Measurements from ENCODE around the gene FAM174C.

DNA sequence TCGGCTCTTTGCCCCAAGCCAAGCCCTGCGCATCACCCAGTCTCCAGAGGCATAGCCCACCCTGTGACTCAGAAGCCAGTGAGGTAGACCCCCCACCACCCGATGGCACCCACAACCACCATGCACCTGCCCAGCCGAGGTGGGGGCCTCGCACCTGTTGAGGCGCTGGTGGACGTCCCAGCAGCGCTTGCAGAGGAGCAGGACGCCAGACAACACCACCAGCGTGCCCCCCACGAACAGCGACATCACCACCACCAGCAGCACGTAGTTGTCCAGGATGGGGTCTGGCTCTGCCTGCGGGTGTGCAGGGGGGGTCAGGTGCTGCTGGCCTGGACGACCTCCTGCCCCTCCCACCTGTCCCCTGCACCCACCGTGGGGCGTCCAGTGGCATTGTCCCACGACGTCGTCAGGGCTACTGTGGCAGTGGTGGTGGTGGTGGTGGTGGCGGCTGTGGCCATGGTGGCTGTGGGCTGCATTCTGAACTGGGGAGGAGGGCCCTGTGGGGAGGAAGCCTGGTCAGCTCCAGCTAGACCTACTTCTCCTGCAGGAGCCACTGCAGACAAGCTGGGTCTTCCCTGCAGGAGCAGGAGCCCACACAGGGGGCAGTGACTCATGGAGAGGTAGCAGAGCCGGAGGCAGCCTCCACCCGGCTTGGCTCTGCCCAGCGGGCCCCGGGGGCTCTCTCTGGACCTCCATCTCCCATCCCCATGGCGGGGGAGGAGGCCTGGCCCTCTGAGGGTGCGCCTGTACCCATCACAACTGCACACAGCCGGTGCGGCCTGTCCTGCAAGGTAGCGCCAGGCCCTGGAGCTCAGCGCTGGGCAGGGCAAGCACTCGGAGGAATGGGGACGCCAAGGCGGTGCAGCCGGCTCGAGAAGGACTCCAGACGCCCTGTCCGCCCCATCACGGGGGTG lies 39.4 kb upstream of the FAM174C start:
- TF ChIP-seq POLR2A (IDR thresholded peaks at IDR 0.05; ENCODE audit: low read depth, low read length) (no peak), EZH2 (IDR thresholded peaks at IDR 0.05; ENCODE audit: borderline replicate concordance, low read depth, low read length, severe bottlenecking) (no peak), CTCF (IDR thresholded peaks at IDR 0.05; ENCODE audit: extremely low read depth in 1 of 2, insufficient read depth in 1 of 2, low read depth in 1 of 2, low read length in 2 of 2) (no peak), POLR2AphosphoS5 (IDR thresholded peaks at IDR 0.05; ENCODE audit: insufficient read depth, low read depth, low read length) (no peak), MAX (IDR thresholded peaks at IDR 0.05; ENCODE audit: insufficient read depth, insufficient read length) (no peak), MYC (IDR thresholded peaks at IDR 0.05; ENCODE audit: low read depth, low read length) (no peak), JUN (IDR thresholded peaks at IDR 0.05; ENCODE audit: borderline replicate concordance, insufficient read depth, insufficient read length, low read depth) (no peak), FOS (IDR thresholded peaks at IDR 0.05; ENCODE audit: borderline replicate concordance, insufficient read depth, low read length) (no peak), GATA2 (IDR thresholded peaks at IDR 0.05; ENCODE audit: insufficient read depth, insufficient read length, low read depth, low read length) (no peak)
